Suppressor macrophage treated with lipopolysaccharide for 4 hours (primary cell): ENCODE results near the gene MUSK.
"Not testable (repeated sequence)": the region's sequence is repeated elsewhere in the genome, so short reads cannot be mapped to it uniquely, and the experiment has no call there.

Experiments
- DNase-seq: peaks from one replicate; pipeline ENCODE4 v3.0.0-alpha.2; 2020

The MUSK gene

DNA sequence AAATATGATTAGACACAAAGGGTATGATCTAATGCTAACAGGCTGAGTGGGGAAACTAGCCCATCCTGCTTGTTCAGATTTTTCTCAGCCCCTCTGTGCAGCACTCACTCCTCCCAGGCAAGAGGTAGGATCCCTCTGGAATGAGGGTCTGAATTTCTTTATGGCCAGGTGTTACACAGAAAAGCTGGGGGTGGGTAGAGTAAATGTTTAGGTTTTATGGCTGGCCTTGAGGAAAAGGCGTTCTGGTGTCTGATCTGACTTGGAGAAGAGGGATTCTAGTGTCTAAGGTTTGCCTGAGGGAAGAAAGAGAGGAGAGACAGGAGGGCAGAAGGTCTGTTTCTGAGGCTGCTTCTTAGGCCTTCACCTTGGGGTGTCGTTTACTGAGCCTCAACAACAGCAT, 97.3 kb downstream of the MUSK start:
- DNase-seq: no peak

DNA sequence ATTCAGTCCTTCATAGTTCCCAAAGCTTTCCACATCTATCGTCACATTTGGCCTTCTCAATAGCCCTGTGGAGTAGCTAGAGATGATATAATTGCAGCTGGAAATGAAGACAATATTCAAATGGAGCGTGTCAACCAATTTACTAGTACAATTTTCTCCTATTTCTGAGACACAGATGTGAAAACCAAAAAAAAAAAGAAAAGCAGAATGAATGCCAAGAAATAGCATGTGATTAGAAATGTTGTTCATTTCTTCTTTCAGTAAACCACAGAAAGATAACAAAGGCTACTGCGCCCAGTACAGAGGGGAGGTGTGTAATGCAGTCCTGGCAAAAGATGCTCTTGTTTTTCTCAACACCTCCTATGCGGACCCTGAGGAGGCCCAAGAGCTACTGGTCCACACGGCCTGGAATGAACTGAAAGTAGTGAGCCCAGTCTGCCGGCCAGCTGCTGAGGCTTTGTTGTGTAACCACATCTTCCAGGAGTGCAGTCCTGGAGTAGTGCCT, 99.0 kb downstream of the MUSK start:
- no peak for DNase-seq

DNA sequence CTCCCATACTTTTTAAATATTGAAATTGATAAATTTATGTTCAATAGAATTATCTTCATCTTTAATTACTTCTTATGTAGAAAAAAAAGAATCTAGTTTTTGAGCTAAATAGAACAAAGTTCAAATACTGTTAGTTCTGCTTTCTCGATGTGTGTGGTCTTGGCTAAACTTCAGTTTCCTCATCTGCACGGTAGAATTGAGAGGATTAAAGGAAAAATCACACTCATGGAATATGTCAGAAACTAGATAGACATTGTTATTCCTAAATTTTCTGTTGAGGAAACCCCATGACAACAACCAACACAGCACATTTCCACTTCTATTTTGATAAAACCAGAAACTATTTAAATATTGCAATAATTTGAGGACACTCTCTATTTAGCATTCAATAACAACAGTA, 100.3 kb downstream of the MUSK start:
- peak; percentile 11 for DNase-seq

DNA sequence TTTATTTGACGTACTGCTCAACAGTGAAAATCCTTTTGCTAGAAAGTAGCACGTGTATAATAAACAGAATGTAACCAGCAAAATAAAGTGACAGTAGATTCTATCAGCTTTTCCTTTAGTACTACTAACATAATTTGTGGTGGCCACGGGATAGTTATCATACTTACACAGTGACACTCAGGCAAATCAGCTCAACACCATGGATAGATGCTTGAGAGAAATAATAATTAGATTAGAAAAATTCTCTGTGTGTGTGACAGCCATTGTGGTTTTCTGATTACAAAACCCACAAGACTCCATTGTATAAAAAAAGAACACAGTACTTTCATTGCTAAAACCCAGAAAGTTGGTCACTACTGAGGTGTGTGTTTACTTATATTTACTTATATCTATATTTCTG, 101.1 kb downstream of the MUSK start:
- no peak for DNase-seq

DNA sequence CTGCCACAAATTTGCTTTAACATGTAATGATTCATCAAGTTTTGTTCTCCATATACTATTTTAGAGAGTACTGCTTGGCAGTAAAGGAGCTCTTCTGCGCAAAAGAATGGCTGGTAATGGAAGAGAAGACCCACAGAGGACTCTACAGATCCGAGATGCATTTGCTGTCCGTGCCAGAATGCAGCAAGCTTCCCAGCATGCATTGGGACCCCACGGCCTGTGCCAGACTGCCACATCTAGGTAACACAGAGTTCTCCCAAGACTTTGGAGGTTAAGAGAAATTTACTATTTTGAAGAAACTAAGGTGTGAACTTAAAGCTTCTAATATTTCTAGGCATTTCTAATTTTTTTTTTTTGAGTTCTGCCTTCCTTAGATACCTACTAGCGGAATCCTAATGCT, 107.1 kb downstream of the MUSK start:
- no peak for DNase-seq

DNA sequence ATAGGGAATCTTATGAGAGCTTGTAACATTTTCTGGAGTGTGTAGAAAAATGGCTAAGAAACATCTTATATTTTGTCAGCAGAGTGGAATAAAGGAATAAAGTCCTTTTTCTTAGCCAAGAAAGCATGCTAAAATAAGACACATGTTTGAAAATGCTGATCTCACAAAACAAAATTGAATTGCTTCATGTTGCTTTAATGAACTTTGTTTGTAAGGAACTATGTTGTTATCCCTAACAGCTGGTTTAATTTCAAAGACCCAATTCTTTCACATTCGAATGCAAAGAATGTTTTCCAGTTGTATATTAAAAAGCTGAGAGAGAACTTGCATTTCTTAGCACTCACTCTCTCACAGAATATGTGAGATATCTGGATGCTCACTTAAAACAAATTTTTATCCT, 107.6 kb downstream of the MUSK start:
- DNase-seq: no peak

DNA sequence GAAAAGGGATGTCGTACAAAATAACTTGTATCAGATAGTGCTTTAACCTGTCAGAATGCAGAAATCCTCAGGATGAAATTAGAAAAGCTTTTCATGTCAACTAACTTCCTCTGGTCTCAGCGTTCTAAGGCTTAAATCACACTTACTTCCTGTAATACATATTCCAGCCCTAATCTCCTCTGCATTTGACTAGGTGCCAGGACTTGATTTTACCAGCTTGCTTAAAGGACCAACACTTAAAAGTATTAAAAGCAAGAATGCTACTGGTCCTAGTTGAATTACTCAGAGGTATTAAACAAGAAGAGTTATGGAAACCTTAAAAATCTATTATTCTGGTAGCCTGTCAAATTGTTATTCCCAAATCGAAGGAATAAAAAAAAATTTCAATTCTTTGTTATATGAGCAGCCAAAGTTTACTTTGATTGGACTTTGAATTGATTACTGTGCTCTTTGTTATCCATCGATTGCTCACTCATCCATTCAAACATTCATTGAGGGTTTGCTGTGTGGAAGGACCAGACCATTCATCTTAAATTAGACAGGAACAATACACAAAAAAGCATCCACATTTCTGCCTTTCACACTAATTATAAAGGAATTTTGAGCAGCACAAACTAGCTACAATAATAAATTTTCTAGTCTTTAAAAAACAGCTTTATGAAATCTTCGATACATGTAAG, 108.7 kb downstream of the MUSK start:
- peak; percentile 19 for DNase-seq

DNA sequence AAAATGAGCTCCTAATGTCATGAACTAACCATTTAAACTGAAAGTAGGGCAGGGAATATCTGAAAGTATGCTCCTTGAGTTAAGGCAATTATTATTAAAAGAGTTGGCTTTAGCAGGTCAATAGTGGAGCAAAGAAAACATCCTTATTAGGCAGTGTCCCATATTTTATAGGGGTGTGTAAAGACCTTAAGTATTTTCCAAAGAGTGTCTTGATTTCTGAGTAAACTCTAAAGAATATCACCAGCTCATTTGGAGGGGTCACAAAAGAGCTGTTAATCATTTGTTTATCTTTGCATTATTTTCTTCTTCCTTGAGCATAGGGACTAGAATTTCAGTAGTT, 109.3 kb downstream of the MUSK start:
- no peak for DNase-seq

DNA sequence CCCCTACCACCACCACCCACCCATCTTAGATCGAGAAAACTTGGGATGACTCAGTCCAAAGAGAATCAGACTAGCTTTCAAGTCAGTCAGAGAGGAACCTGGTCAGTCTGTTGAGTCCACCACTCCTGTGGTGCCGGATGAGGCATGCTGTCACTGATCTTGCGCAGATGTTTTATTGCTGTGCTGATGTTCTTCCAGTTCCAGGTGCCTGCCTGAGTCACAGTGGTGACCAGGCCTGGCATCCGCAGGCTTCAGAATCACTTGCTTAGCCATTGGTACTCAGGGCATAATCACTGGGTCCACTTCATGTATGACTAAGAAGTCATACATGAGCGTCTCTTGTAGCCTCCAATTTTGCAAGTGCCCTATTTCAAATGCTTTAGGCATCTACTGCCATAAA, 114.1 kb downstream of the MUSK start:
- DNase-seq: no peak

DNA sequence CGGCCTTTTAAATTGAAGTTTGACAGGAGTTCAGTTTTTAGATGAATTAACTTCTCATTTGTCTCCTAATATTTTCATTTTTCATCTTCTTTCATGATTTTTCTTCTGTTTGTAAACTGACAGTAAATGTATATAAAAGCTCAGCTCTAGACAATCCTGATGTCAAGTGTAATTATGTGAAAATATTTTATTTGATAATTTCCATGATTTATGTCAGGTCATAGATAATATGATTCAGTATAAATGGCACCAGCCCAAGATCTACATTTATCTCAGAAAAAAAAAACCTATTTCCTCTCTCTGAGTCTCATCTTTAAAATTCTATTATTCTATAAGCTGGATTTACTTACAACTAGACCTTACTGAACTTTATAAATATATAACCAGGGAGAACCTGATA, 115.7 kb downstream of the MUSK start:
- DNase-seq: no peak

DNA sequence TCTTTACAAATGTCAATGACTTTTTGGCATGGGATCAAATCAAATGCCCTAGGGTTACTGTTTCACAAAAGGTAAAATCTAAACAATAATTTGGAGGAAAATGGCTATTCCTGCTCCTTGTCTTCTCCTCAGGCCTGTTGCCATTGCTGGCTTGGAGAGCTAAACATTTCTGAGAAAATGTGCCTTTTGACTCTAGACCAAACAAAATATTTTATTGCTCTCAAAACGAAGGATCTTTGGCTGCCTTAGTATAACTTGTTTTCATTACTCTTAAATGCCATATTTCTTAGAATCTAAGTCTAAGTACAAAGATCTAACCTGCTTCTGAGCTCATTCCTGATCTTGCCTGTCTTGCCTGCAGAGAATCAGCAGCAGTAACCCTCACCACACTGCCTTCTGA, 116.6 kb downstream of the MUSK start:
- no peak for DNase-seq

DNA sequence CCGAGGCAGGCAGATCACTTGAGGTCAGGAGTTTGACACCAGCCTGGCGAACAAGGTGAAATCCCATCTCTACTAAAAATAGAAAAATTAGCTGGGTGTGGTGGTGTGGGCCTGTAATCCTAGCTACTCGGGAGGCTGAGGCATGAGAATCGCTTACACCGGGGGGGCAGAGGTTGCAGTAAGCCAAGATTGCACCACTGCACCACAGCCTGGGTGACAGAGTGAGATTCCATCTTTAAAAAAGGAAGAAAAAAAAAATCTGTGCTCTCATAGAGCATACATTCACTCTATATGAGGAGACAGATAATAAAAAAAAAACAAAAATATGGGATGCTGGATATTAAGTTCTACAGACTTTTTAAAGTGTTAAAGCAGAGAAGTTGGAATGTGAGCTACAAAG, 119.8 kb downstream of the MUSK start:
- DNase-seq: not testable (repeated sequence)

DNA sequence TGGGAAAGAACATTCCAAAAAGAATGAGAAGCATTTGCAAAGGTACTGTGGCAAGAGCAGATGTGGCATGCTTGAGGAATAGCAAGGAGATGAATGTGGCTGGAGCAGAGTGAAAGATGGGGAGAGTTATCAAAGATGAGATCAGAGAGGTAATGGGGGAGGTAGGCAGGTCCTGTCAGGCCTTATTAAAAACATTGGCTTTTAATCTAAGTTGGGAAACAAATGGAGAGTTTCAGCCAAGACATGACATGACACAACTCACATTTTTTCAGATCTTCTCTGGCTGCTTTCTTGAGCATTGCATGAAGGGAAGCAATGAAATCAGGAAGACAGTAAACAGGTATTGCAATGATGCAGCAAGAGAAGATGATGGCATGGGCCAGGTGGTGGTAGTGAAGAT, 120.3 kb downstream of the MUSK start:
- DNase-seq: no peak

DNA sequence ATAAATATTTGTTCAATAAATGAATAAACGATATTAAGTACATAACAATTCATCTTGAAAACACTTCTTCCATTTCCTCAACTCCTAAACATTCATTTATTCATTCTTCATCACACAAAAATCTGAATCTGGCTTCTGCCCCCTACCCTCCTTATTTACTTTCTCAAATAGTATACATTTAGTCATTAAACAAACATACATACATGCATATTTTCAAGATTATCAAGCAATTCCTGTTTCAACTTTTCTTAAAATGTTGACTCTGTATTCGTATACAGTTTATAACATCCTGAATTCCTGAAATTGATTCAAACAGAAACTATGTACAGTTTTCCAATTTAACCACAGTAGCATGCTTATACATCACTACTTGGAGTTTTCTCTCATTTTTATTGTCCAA, 129.0 kb downstream of the MUSK start:
- peak; percentile 19 for DNase-seq

DNA sequence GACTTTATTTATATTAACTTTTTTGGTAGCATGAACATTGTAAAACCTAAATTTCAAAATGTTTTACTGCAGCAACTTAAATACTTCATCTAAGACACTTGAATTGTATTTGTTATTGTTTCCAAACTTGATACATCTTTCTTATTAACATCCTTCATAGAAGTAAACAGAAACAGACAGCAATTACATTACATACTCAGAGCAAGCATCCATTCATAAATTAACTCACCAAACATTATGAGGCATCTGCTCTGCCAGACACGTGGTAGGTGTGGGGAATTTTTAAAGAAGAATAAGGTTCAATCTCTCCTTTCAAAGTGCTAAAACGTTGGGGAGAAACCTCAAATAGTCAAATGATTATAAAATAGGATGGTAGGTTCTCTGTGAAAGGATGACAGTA, 130.8 kb downstream of the MUSK start:
- DNase-seq: no peak

DNA sequence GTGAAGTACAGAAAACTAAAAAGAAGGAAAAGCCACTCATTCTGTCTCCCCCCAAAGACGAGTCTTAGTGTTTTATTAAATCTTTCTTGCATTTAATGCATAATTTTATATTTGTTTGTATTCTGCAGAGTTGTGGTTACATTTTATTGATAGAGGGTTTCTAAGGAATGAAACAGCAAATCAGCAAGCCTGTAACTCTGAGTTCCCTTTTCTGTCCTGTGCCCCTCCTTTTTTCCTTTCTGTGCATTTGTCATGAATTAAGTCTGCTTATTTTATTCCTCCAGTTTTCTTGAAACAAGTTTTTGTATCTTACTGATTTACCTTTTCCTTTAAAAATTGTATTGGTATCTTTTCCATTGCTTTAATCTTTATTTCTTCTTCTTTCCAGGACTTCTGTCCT, 132.8 kb downstream of the MUSK start:
- peak; percentile 34 for DNase-seq

DNA sequence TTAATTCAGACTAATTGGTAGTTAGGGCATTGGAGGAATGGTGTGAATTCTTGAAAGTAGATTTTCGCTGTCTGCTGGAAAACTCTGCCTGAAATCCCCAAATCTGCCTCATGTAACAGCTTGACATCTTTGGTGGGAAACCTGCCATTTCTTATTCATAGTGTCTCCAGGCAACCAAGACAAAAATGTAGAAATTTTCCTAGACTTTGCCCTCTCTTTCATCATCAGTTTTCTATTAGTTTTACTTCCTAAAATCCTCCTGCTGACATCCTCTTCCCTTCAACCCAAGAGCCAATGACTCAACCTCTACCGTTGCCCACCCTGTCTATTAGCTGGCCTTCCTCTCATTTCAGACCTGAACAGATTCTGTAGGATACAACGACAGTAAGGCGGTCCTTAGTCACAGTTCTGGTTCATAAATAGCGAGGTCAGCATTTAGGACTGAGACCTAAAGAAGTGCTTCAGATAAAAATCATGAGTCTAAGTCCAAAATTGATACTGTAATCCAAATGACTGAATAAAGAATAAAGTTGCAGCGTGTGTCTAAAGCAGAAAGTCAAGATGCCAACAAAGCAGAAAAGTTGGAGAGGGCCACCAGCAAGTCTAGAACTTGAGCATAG, 133.9 kb downstream of the MUSK start:
- peak; percentile 87 for DNase-seq

DNA sequence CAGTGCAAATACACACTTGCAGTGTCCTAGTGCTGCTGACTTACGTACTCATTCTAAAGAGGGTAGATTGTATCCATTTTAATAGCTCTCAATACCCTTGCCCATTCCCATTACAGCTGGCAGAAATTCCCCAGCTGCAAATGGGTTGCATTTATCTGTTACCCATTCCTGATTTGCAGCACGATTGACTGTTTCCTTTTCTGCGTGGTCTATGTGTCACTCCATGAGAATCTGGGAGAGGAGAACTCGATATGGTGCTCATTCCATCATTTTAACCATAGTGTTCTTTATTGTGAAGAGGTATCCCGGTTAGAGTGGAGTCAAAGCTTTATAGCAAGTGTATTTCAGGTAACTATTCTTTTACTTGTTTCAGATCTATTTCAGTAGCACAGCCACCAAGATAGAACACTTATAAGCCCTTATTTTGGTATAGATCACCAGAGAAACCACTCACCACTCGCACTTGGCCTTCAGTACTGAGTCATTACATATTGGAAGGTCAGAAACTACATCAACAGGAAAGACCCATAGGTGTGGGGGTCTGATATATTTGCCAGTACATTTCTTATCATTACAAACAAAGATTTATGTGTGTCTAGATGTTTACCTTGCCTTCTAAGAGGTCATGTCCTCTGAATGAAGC, 139.5 kb downstream of the MUSK start:
- DNase-seq: no peak

DNA sequence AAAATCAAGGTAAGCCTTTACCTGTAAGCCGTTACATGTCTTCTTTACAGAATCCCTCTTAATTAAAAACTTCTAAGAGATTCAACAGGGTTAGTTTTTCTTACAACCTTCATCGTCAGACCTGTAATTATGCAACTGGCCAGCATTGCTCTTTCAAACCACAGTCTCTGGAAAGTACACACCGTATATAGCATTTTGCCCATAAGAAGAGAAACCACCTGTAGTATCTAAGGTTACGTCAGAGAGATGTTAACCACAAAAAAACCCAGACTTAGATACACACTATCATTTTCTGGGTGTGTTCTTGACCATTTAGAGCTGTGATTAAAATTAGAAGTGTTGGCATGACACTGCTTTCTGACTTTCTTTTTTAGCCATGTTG, 140.0 kb downstream of the MUSK start:
- DNase-seq: no peak

DNA sequence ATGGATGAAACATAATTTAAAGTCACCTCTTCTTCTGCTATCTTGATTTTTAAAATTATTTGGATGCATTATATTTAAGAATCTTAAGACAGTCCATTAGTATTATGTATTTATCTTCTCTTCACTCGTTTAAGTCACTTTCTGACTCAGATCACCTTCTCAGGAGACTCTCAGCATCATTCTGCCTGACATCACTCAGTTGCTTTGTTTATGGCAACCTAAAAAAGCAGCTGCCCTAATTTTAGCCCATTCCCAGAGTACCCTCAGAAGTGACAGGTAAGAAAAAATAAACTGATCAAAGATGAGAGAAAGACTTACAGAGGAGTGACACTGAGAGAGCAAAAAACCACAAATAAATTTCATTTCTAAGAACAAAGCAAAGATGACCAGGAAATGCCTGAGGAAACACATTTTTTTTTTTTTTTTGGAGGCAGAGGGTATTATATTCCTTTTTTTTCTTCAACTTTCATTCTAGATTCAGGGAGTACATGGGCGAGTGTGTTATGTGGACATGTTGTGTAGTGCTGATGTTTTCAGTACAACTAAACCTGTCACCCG, 140.5 kb downstream of the MUSK start:
- no peak for DNase-seq

DNA sequence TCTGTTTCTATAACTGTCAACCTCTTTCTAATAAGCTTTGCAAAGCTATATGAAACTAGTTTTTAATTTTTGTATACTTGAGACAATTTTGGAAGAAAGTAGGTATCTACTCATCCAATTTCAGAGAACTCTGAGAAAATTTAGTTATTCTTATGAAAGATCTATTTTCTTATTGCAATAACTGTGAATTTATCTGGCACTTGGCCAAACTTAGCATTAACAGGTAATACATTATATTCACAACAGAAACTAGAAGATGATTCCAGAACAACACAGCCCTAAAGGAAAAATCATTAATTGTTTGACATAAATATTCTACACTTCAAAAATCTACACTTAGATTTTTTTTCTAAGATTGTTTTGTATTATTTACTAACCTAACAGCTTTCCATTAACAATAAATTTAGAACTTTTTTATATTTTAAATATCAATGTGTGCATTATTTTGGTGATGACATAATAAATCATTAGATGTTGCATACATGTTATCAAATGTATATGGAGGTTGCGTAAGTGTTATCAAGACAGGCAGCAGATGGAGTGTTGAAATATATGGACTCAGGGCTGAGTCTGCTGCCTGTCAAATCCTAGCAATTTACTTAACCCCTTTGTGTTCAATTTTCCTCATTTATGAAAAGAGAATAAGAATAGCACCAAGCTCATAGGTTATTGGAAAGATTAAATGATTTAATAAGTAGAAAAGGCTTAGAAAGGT, 141.8 kb downstream of the MUSK start:
- DNase-seq: no peak

DNA sequence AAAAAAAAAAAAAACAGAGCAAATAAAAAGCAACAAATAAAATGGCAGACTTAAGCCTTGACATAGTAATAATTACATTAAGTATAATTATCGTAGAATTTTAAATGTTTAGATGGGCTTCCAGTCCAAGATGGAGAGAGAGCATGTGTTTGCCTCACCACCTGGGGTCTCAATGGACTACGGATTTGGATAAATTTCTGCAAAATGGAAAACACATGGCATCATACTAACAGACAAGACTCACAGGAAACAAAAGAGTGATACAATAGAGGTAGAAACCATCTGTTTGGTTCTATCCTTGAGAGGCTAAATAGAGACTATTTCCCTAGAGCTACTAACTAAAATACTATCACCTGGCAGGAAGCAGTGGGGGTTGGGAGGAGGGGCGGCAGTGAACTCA, 144.3 kb downstream of the MUSK start:
- DNase-seq: no peak

DNA sequence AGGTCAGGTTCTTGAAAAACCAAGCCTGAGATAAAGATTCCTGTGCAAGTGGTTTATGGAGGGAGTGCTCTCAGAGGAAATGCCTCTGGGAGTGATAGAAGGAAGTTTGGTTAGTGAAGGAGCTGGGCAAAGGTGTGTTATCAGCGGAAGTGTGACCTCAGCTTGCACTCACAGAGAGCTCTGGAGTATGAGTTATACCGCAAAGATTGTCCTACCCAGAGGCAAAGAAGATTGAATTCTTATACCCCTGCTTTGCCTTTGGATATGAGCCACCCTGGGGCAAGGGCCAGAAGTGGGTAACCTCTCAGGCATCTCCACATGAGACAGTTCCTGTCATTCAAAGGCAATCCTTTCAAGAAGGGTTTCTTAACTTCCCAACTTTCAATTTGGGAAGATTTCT, 145.6 kb downstream of the MUSK start:
- no peak for DNase-seq

DNA sequence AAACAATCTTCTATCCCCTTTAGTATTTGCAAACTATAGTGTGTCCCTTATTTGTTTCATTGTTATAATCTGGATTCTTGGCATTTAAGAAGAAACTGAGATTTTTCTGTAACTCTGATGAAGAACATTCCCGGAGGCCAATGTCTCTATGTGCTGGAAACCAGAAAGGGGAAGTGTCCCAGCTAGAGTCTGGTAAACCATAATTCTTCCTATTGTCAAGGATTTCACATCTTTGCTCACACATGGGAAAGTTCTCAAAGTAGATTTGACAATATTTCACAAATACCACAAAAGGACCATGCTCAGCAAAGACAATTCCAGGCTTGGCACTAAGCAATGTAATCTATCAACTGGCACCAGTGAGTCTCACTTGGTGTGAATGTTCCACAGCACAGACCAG, 146.8 kb downstream of the MUSK start:
- peak; percentile 81 for DNase-seq
